Parathyroid adenoma (tissue), 2 donors: ENCODE measurements around the gene TAF10.

Experiments used
- H2AFZ ChIP-seq: fragments of 300-600 bp; sonication (generic); one replicate; pipeline ENCODE4 v1.7.0; 2017; ENCODE audit warnings: antibody characterized with exemption, mild to moderate bottlenecking
- H3K27ac ChIP-seq: fragments of 300-600 bp; sonication (generic); one replicate; pipeline ENCODE4 v1.7.0; 2017
- H3K27me3 ChIP-seq: fragments of 300-600 bp; sonication (generic); one replicate; pipeline ENCODE4 v1.7.0; 2017; ENCODE audit warnings: low read length; ENCODE audit not compliant: control insufficient read depth, insufficient read depth
- H3K36me3 ChIP-seq: fragments of 300-600 bp; sonication (generic); one replicate; pipeline ENCODE4 v1.7.0; 2017; ENCODE audit warnings: low read length; ENCODE audit not compliant: control insufficient read depth, insufficient read depth
- H3K4me1 ChIP-seq: fragments of 300-600 bp; sonication (generic); one replicate; pipeline ENCODE4 v1.7.0; 2017; ENCODE audit warnings: control low read depth
- H3K4me2 ChIP-seq: fragments of 300-600 bp; sonication (generic); one replicate; pipeline ENCODE4 v1.7.0; 2017; ENCODE audit warnings: low read length
- H3K4me3 ChIP-seq: fragments of 300-600 bp; sonication (generic); one replicate; pipeline ENCODE4 v1.7.0; 2017; ENCODE audit warnings: low read depth, low read length
- H3K79me2 ChIP-seq: fragments of 300-600 bp; sonication (generic); one replicate; pipeline ENCODE4 v1.7.0; 2017; ENCODE audit warnings: control low read depth
- H3K9ac ChIP-seq: fragments of 300-600 bp; sonication (generic); one replicate; pipeline ENCODE4 v1.7.0; 2017; ENCODE audit warnings: mild to moderate bottlenecking
- H3K9me3 ChIP-seq: fragments of 300-600 bp; sonication (generic); one replicate; pipeline ENCODE4 v1.7.0; 2017; ENCODE audit warnings: low read length; ENCODE audit not compliant: control insufficient read depth
- CTCF ChIP-seq: fragments of 300-600 bp; sonication (generic); IDR thresholded peaks from one replicate; pipeline ENCODE4 v1.7.0; 2017; ENCODE audit warnings: antibody characterized with exemption, mild to moderate bottlenecking
- donor health status: primary hyperparathyroidism.

The TAF10 gene

GRCh38 chr11:6626971-6627761, 15.2 kb upstream of the TAF10 start:
- no peak overlapping the region for H3K4me2 ChIP-seq
- H3K4me3 ChIP-seq, result no peak overlapping the region
- H3K27me3 ChIP-seq, result no peaks in the 10 kb centered on the region
- H3K9me3 ChIP-seq, result no peaks in the 10 kb centered on the region
- H3K36me3 ChIP-seq, result no peaks in the 10 kb centered on the region
- H3K79me2 ChIP-seq, result no peaks in the 10 kb centered on the region
- no peak for TF ChIP-seq CTCF
- no peak overlapping the region for H3K9ac ChIP-seq
- H3K4me1 ChIP-seq, result no peaks in the 10 kb centered on the region
- H3K27ac ChIP-seq, result no peak overlapping the region
- H2AFZ ChIP-seq, result no peak overlapping the region

- Histone ChIP-seq H3K36me3 (no peaks in the 10 kb centered on the region), H3K9ac (no peak overlapping the region), H3K4me2 (no peak overlapping the region), H3K79me2 (no peaks in the 10 kb centered on the region), H3K27me3 (no peaks in the 10 kb centered on the region), H3K9me3 (no peaks in the 10 kb centered on the region), H3K4me1 (no peaks in the 10 kb centered on the region), H2AFZ (no peak overlapping the region), H3K4me3 (no peak overlapping the region), H3K27ac (no peak overlapping the region)
- TF ChIP-seq CTCF, result no peak
These were observed 13.9 kb upstream of the TAF10 start for GRCh38 chr11:6625832-6626420.

DNA sequence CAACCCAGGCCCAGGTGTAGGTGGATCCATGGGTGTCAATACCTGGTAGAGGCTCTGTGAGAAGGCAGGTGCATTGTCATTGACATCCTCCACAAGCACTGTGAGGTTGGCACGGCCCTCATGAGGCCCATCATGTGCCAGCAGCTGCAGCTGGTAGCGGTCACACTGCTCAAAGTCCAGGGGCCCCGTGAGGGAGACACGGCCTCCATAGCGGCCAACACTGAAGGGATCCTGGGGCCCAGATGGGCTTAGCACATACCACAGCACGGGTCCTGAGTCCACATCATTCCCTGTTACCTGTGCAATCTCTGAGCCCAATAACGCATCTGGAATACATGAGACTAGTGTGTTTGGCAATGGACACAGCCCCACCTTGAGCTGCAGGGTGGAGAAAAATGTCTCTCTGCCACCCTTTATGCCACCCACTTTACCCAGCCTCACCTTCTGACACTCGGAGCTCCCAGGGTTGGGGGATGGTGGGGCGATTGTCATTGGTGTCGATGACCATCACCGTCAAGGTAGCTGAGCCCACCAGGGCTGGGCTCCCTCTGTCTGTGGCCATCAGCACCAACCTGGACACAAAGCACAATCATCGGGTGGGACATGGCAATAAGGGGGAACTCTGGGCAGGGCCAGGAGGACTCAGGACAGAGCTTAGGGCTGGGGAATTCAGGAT, 13.3 kb upstream of the TAF10 start:
- no peak overlapping the region for H3K27ac ChIP-seq
- no peak overlapping the region for H3K4me3 ChIP-seq
- H2AFZ ChIP-seq, result no peak overlapping the region
- no peak overlapping the region for H3K9ac ChIP-seq
- no peaks in the 10 kb centered on the region for H3K27me3 ChIP-seq
- no peaks in the 10 kb centered on the region for H3K9me3 ChIP-seq
- H3K36me3 ChIP-seq, result no peaks in the 10 kb centered on the region
- no peak overlapping the region for H3K4me2 ChIP-seq
- H3K79me2 ChIP-seq, result no peaks in the 10 kb centered on the region
- TF ChIP-seq CTCF, result no peak
- no peaks in the 10 kb centered on the region for H3K4me1 ChIP-seq

DNA sequence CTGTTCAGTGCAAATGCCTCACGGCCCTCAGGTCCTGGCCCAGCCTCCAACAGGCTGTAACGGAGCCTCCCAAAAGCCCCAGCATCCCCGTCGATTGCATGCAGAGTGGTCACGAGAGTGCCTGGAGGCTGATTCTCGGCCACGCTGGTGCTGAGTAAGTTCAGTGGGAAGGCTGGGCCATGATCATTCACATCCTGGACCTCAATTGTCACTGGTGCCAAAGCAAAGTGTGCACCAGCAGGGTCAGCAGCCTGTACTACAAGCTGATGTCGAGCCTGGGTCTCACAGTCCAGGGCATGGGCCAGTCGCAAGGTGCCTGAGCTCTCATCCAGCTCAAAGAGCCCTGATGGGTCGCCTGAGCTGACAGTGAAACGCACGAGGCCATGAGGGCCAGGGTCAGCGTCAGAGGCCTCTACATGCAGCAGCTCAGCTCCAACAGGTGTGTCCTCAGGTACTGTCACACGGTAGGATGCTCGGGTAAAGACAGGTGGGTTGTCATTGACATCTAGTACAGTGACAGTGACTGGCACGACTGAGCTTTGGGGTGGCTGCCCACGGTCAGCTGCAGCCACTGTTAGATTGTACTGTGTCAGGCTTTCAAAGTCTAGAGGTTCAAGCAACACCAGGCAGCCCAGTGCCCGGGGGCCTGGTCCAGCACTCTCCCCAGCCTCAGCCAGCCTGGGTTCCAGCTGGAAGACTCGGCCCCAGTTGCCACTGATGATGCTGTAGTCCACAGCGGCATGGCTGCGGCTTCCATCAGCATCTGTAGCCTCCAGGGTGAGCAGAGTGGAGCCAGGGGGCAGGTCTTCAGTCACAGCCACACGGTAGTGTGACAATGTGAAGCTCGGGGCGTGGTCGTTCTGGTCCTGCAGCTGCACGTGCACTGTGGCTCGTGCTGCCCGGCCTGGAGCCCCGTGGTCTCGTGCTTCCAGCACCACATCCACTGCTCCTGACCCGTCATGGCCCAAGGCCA, 11.7 kb upstream of the TAF10 start:
- H3K36me3 ChIP-seq, result no peaks in the 10 kb centered on the region
- no peaks in the 10 kb centered on the region for H3K27me3 ChIP-seq
- H3K4me2 ChIP-seq, result no peak overlapping the region
- no peaks in the 10 kb centered on the region for H3K4me1 ChIP-seq
- H3K79me2 ChIP-seq, result no peaks in the 10 kb centered on the region
- TF ChIP-seq CTCF, result no peak
- no peaks in the 10 kb centered on the region for H3K9me3 ChIP-seq
- no peak overlapping the region for H3K4me3 ChIP-seq
- H2AFZ ChIP-seq, result no peak overlapping the region
- no peak overlapping the region for H3K27ac ChIP-seq
- H3K9ac ChIP-seq, result no peak overlapping the region
